OCI-LY1 (cell line): ENCODE data around the gene ETFDH.

ENCODE experiments used
- H2AFZ ChIP-seq: fragments of 200-600 bp; sonication (generic), shearing (Covaris generic); 2 replicates; pipeline ENCODE4 v1.6.0; 2014; ENCODE audit warnings: antibody characterized with exemption, mild to moderate bottlenecking, low read length
- H3F3A ChIP-seq: fragments of 200-600 bp; sonication (generic), shearing (Covaris generic); 2 replicates; pipeline ENCODE4 v1.6.0; 2014; ENCODE audit warnings: mild to moderate bottlenecking, antibody characterized with exemption, low read length, moderate library complexity; ENCODE audit not compliant: insufficient read depth
- H3K27ac ChIP-seq: fragments of 200-600 bp; sonication (generic); 2 replicates; pipeline ENCODE4 v1.5.1; 2014; ENCODE audit warnings: low read length, mixed run types, mild to moderate bottlenecking, low read depth; ENCODE audit not compliant: poor library complexity, severe bottlenecking
- H3K27me3 ChIP-seq: fragments of 200-600 bp; sonication (generic); 2 replicates; pipeline ENCODE4 v1.6.0; 2014; ENCODE audit warnings: antibody characterized with exemption, mild to moderate bottlenecking, low read length, moderate library complexity; ENCODE audit not compliant: insufficient read depth
- H3K36me3 ChIP-seq: fragments of 200-600 bp; sonication (generic); 2 replicates; pipeline ENCODE4 v1.6.1; 2014; ENCODE audit warnings: mild to moderate bottlenecking, antibody characterized with exemption, low read length, moderate library complexity, mixed read lengths; ENCODE audit not compliant: insufficient read depth
- H3K4me1 ChIP-seq: fragments of 200-600 bp; sonication (generic); 2 replicates; pipeline ENCODE4 v1.5.1; 2014; ENCODE audit warnings: mild to moderate bottlenecking, low read length, moderate library complexity; ENCODE audit not compliant: insufficient read depth, severe bottlenecking
- H3K4me2 ChIP-seq: fragments of 200-600 bp; sonication (generic), shearing (Covaris generic); 2 replicates; pipeline ENCODE4 v1.6.1; 2014; ENCODE audit warnings: low read length
- H3K4me3 ChIP-seq: fragments of 200-600 bp; sonication (generic); 2 replicates; pipeline ENCODE4 v1.5.1; 2014; ENCODE audit warnings: low read length, low read depth, mild to moderate bottlenecking, mixed read lengths; ENCODE audit not compliant: poor library complexity, severe bottlenecking
- H3K79me2 ChIP-seq: fragments of 200-600 bp; shearing (Covaris generic); 2 replicates; pipeline ENCODE4 v1.6.1; 2016; ENCODE audit warnings: mixed run types, low read length, mixed read lengths; ENCODE audit not compliant: insufficient read depth
- H3K9ac ChIP-seq: fragments of 200-600 bp; sonication (generic), shearing (Covaris generic); 2 replicates; pipeline ENCODE4 v1.6.1; 2014; ENCODE audit warnings: mild to moderate bottlenecking, low read length, mixed read lengths
- H3K9me2 ChIP-seq: fragments of 200-600 bp; sonication (generic), shearing (Covaris generic); 2 replicates; pipeline ENCODE4 v1.6.1; 2014; ENCODE audit warnings: low read depth, mild to moderate bottlenecking, low read length, mixed read lengths
- H3K9me3 ChIP-seq: fragments of 200-600 bp; shearing (Covaris generic); 2 replicates; pipeline ENCODE4 v1.6.1; 2014; ENCODE audit warnings: low read length, mixed read lengths
- H4K20me1 ChIP-seq: fragments of 200-600 bp; sonication (generic), shearing (Covaris generic); 2 replicates; pipeline ENCODE4 v1.6.0; 2016; ENCODE audit warnings: mild to moderate bottlenecking, low read length; ENCODE audit not compliant: insufficient read depth
- EZH2 ChIP-seq: fragments of 200-600 bp; sonication (generic), shearing (Covaris generic); IDR thresholded peaks from 2 replicates; pipeline ENCODE4 v1.8.0; 2017; ENCODE audit warnings: borderline replicate concordance, mixed run types, mild to moderate bottlenecking, antibody characterized with exemption, low read length, moderate library complexity, mixed read lengths
- TF ChIP-seq, protein P1 (sequence below): fragments of 200-600 bp; sonication (generic), shearing (Covaris generic); IDR thresholded peaks from 2 replicates; pipeline ENCODE4 v1.5.1; 2017; ENCODE audit warnings: mild to moderate bottlenecking, antibody characterized with exemption, low read length, moderate library complexity, mixed read lengths

The ETFDH gene

DNA sequence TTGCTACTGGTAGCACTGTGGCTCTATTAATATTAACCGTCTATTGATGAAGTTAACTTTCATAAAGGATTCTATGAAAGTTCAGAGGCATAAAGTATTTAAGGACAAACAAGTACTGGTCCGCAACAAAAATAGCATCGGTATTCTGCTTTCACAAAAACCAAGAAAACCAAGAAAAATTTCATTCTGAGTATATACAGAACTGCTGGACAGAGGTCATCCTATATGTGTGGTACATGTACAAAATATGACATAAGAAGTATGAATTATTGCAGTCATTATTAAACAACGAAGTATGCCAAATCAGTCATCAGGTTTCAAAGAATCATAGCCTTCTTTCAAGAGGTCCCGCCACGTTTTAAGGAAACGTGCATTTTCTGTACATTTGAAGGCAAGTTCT, 2.8 kb upstream of the ETFDH start:
- H3K4me2 ChIP-seq = no peak overlapping the region
- H3K27me3 ChIP-seq = no peaks in the 10 kb centered on the region
- H3K4me3 ChIP-seq = no peak overlapping the region
- H4K20me1 ChIP-seq = no peaks in the 10 kb centered on the region
- no peak overlapping the region for H2AFZ ChIP-seq
- no peak overlapping the region for H3K9ac ChIP-seq
- no peak for TF ChIP-seq EZH2
- TF ChIP-seq, protein P1, sequence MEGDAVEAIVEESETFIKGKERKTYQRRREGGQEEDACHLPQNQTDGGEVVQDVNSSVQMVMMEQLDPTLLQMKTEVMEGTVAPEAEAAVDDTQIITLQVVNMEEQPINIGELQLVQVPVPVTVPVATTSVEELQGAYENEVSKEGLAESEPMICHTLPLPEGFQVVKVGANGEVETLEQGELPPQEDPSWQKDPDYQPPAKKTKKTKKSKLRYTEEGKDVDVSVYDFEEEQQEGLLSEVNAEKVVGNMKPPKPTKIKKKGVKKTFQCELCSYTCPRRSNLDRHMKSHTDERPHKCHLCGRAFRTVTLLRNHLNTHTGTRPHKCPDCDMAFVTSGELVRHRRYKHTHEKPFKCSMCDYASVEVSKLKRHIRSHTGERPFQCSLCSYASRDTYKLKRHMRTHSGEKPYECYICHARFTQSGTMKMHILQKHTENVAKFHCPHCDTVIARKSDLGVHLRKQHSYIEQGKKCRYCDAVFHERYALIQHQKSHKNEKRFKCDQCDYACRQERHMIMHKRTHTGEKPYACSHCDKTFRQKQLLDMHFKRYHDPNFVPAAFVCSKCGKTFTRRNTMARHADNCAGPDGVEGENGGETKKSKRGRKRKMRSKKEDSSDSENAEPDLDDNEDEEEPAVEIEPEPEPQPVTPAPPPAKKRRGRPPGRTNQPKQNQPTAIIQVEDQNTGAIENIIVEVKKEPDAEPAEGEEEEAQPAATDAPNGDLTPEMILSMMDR = no peak
- no peaks in the 10 kb centered on the region for H3K9me2 ChIP-seq
- H3K27ac ChIP-seq = no peak overlapping the region
- H3K4me1 ChIP-seq = peaks cover 23% of the 10 kb centered on the region
- no peaks in the 10 kb centered on the region for H3K9me3 ChIP-seq
- peaks cover 16% of the 10 kb centered on the region for H3K79me2 ChIP-seq
- H3F3A ChIP-seq = no peaks in the 10 kb centered on the region
- H3K36me3 ChIP-seq = no peaks in the 10 kb centered on the region

DNA sequence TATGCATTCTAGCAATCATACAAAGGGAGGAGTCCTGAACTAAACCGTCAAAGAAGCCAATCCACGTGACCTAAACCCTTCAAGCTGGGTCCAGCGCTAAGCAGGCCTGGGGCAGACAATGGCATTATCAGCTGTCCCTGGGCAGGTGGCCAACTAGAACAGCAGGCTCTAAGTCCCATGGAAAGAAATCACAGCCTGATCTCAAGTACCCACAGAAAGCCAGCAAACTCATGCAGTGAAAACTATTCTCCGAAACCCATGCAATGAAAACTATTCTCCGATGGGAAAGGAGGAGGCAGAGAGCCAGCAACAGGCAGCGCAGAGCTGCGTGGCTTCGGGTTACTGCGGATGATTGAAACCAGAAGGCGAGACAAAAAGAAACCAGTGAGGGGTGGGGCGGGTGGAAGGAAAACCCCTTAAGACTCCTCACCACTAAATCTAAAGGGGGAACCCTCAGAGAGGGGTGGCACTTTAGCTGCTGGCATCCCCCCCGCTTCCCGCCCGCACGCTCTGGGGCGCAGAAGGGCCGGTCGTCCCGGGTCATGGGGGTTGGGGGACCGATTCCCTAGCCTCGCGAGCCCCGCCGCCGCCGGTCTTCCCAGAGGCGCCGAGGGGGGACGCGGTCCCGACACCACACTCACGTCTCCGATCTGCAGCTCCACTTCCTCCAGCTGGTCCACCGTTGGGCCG, 976 bp upstream of the ETFDH start:
- Histone ChIP-seq H2AFZ (no peak overlapping the region), H3K9me3 (no peaks in the 10 kb centered on the region), H4K20me1 (no peaks in the 10 kb centered on the region), H3K4me2 (peak overlapping the region; percentile 86), H3K79me2 (peaks cover 16% of the 10 kb centered on the region), H3F3A (no peaks in the 10 kb centered on the region), H3K9me2 (no peaks in the 10 kb centered on the region), H3K9ac (peak overlapping the region; percentile 86), H3K36me3 (no peaks in the 10 kb centered on the region), H3K4me1 (peaks cover 23% of the 10 kb centered on the region), H3K4me3 (peak overlapping the region; percentile 87), H3K27ac (peak overlapping the region; percentile 72), H3K27me3 (no peaks in the 10 kb centered on the region)
- TF ChIP-seq EZH2 = no peak
- TF ChIP-seq, protein P1 = no peak

DNA sequence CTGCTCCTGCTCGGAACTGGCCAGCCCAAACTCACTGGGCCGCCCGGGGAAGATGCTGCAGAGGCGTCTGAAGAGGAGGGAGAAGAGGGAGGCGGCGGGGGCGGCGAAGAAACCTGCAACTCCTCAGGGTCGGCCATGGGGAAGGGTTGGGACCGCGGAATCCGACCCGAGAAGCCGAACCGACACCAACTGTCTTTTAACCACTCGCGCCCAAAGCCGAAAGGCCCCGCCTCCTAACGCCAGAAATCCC, 506 bp upstream of the ETFDH start, which contains the start of gene C4orf46:
C4orf46 (minus strand) TSS at position 223 of the 250 bp plus-strand sequence; CDS start at position 137, 86 bp downstream.
- Histone ChIP-seq H3K9me2 (no peaks in the 10 kb centered on the region), H3K36me3 (no peaks in the 10 kb centered on the region), H3F3A (no peaks in the 10 kb centered on the region), H3K4me3 (peak within 1 kb of the TSS; percentile 87), H3K9me3 (no peaks in the 10 kb centered on the region), H3K79me2 (peaks cover 16% of the 10 kb centered on the region), H3K27ac (peak within 1 kb of the TSS; percentile 72), H3K4me1 (peaks cover 23% of the 10 kb centered on the region), H3K4me2 (peak within 1 kb of the TSS; percentile 86), H3K9ac (peak within 1 kb of the TSS; percentile 86), H2AFZ (no peak within 1 kb of the TSS), H3K27me3 (no peaks in the 10 kb centered on the region), H4K20me1 (no peaks in the 10 kb centered on the region)
- no peak for TF ChIP-seq EZH2
- TF ChIP-seq, protein P1 = no peak
